Measurements from ENCODE around the gene TLCD2.
"Not testable (repeated sequence)": the region's sequence is repeated elsewhere in the genome, so short reads cannot be mapped to it uniquely, and the experiment has no call there.

The TLCD2 gene

GRCh38 chr17:1735834-1736347 is 25.7 kb upstream of the TLCD2 start:
- DNase-seq (ENCODE audit: low read depth), result no peak

- no peak for DNase-seq (ENCODE audit: low read depth)
Measured at GRCh38 chr17:1735418-1735817, 25.2 kb upstream of the TLCD2 start.

- no peak for DNase-seq (ENCODE audit: low read depth)
Measured at GRCh38 chr17:1733759-1734158, 23.6 kb upstream of the TLCD2 start.

GRCh38 chr17:1732833-1733321 is 22.7 kb upstream of the TLCD2 start:
- no peak for DNase-seq (ENCODE audit: low read depth)

GRCh38 chr17:1732241-1732832 is 22.2 kb upstream of the TLCD2 start:
- DNase-seq (ENCODE audit: low read depth), result no peak

GRCh38 chr17:1731194-1731506 is 21.0 kb upstream of the TLCD2 start:
- DNase-seq (ENCODE audit: low read depth), result no peak

GRCh38 chr17:1730326-1731193 is 20.4 kb upstream of the TLCD2 start:
- DNase-seq (ENCODE audit: low read depth), result no peak

- DNase-seq (ENCODE audit: low read depth), result no peak
Measured at GRCh38 chr17:1729966-1730325, 19.8 kb upstream of the TLCD2 start.

GRCh38 chr17:1727876-1728630 is 17.9 kb upstream of the TLCD2 start:
- no peak for DNase-seq (ENCODE audit: low read depth)

GRCh38 chr17:1727258-1727789 is 17.1 kb upstream of the TLCD2 start:
- no peak for DNase-seq (ENCODE audit: low read depth)

GRCh38 chr17:1726626-1727257 is 16.6 kb upstream of the TLCD2 start:
- DNase-seq (ENCODE audit: low read depth), result no peak

GRCh38 chr17:1725642-1726511 is 15.7 kb upstream of the TLCD2 start:
- DNase-seq (ENCODE audit: low read depth), result no peak

- DNase-seq (ENCODE audit: low read depth), result no peak
Measured at GRCh38 chr17:1724869-1725641, 14.9 kb upstream of the TLCD2 start.

GRCh38 chr17:1724351-1724868 is 14.2 kb upstream of the TLCD2 start, which contains the start of gene WDR81:
WDR81 (plus strand) TSS chr17:1724704; CDS start chr17:1724960, 256 bp downstream.
- peak; percentile 81 for DNase-seq (ENCODE audit: low read depth)

- DNase-seq (ENCODE audit: low read depth), result not testable (repeated sequence)
Measured at GRCh38 chr17:1722022-1722421, 11.8 kb upstream of the TLCD2 start.

GRCh38 chr17:1720856-1721386 is 10.7 kb upstream of the TLCD2 start:
- DNase-seq (ENCODE audit: low read depth), result peak; percentile 60

- DNase-seq (ENCODE audit: low read depth), result no peak
Measured at GRCh38 chr17:1718362-1719165, 8.4 kb upstream of the TLCD2 start.

GRCh38 chr17:1716912-1717695 is 6.9 kb upstream of the TLCD2 start:
- peak; percentile 85 for DNase-seq (ENCODE audit: low read depth)
